SK-N-SH (cell line): ENCODE measurements around the gene ARHGAP15. TPM values are rescaled to one million over a fixed set of nuclear protein-coding genes. Genes with fewer than 3 reads are reported as not detected.

ENCODE experiments used
- CTCF ChIA-PET: fragments of 300-600, 350-600 bp; formaldehyde crosslinking; extraction: SDS; loops from one replicate; lab custom pipeline; 2021; lab: Yijun Ruan, JAX
- POLR2A ChIA-PET: fragments of 350-600 bp; sonication (Branson Sonifier 250); formaldehyde crosslinking; extraction: SDS; loops from one replicate; lab custom pipeline; 2020; ENCODE audit warnings: antibody characterized with exemption, inconsistent platforms; lab: Yijun Ruan, JAX
- DNase-seq: peaks from one replicate; pipeline ENCODE4 v3.0.0; 2012
- H2AFZ ChIP-seq: fragments of 200-600 bp; sonication (generic); 2 replicates; pipeline ENCODE4 v1.8.1; 2016; ENCODE audit warnings: antibody characterized with exemption, mild to moderate bottlenecking, low read depth
- H3F3A ChIP-seq: fragments of 200-600 bp; sonication (generic); replicated peaks from 2 replicates; pipeline ENCODE3; 2016; ENCODE audit warnings: antibody characterized with exemption, mild to moderate bottlenecking; ENCODE audit not compliant: insufficient read depth
- H3K27ac ChIP-seq, 2 experiments: fragments of 200-500 bp in 1 of 2; fragments of 200-600 bp in 1 of 2; sonication (Bioruptor generic) in 1 of 2; sonication (generic), shearing (Covaris generic) in 1 of 2; 2 replicates each; pipeline versions ENCODE4 v1.5.1 to v1.6.1; 2014 to 2016; ENCODE audit warnings: low read depth in 2 of 2, inconsistent platforms in 1 of 2, low read length in 1 of 2, mild to moderate bottlenecking in 1 of 2, mixed read lengths in 1 of 2
- H3K27me3 ChIP-seq: fragments of 200-600 bp; sonication (generic), shearing (Covaris generic); 2 replicates; pipeline ENCODE4 v1.6.1; 2016; ENCODE audit warnings: mixed run types; ENCODE audit not compliant: insufficient read depth
- H3K36me3 ChIP-seq, 2 experiments: fragments of 200-500 bp in 1 of 2; fragments of 200-600 bp in 1 of 2; sonication (Bioruptor generic) in 1 of 2; sonication (generic) in 1 of 2; replicated peaks in 1 of 2; 2 replicates each; pipeline versions ENCODE3 to v1.5.1; 2014 to 2016; ENCODE audit warnings: low read length in 1 of 2, mild to moderate bottlenecking in 1 of 2; ENCODE audit not compliant: insufficient read depth in 2 of 2, control insufficient read depth in 1 of 2
- H3K4me1 ChIP-seq, 2 experiments: fragments of 200-500 bp in 1 of 2; fragments of 200-600 bp in 1 of 2; sonication (Bioruptor generic) in 1 of 2; sonication (generic), shearing (Covaris generic) in 1 of 2; 2 replicates each; pipeline versions ENCODE4 v1.5.1 to v1.6.1; 2014 to 2016; ENCODE audit warnings: low read depth in 1 of 2, low read length in 1 of 2, mixed run types in 1 of 2; ENCODE audit not compliant: insufficient read depth in 2 of 2, control insufficient read depth in 1 of 2
- H3K4me2 ChIP-seq: fragments of 200-600 bp; sonication (generic), shearing (Covaris generic); 2 replicates; pipeline ENCODE4 v1.6.1; 2017; ENCODE audit warnings: mixed run types
- H3K4me3 ChIP-seq, 2 experiments: fragments of 200-500 bp in 1 of 2; fragments of 200-600 bp in 1 of 2; sonication (Bioruptor generic) in 1 of 2; sonication (generic), shearing (Covaris generic) in 1 of 2; 2 replicates each; pipeline versions ENCODE4 v1.5.1 to v1.8.1; 2014 to 2016; ENCODE audit warnings: low read depth in 2 of 2, inconsistent platforms in 1 of 2, low read length in 1 of 2, mild to moderate bottlenecking in 1 of 2, mixed read lengths in 1 of 2, moderate library complexity in 1 of 2
- H3K79me2 ChIP-seq: fragments of 200-600 bp; sonication (generic); 2 replicates; pipeline ENCODE4 v1.8.1; 2017; ENCODE audit warnings: mild to moderate bottlenecking; ENCODE audit not compliant: insufficient read depth
- H3K9ac ChIP-seq: fragments of 200-600 bp; sonication (generic); 2 replicates; pipeline ENCODE4 v1.6.1; 2017; ENCODE audit warnings: mixed run types
- H3K9me2 ChIP-seq: fragments of 200-600 bp; sonication (generic); 2 replicates; pipeline ENCODE4 v1.6.1; 2017; ENCODE audit warnings: mixed run types
- H3K9me3 ChIP-seq: fragments of 200-600 bp; sonication (generic); 2 replicates; pipeline ENCODE4 v1.6.1; 2017; ENCODE audit warnings: mixed run types, mild to moderate bottlenecking, moderate library complexity
- H4K20me1 ChIP-seq: fragments of 200-600 bp; sonication (generic); 2 replicates; pipeline ENCODE4 v1.6.1; 2017; ENCODE audit warnings: mild to moderate bottlenecking, mixed run types; ENCODE audit not compliant: insufficient read depth
- CHD2 ChIP-seq: fragments of 150-350 bp; IDR thresholded peaks from 2 replicates; pipeline ENCODE4 v1.6.1; 2018; ENCODE audit warnings: low read length; ENCODE audit not compliant: partially characterized antibody
- CTCF ChIP-seq: fragments of 200-600 bp; sonication (generic); IDR thresholded peaks from 2 replicates; pipeline ENCODE4 v1.6.1; 2017; ENCODE audit warnings: antibody characterized with exemption, mild to moderate bottlenecking, moderate library complexity
- EP300 ChIP-seq, 2 experiments: IDR thresholded peaks; 2 replicates each; pipeline versions ENCODE4 v1.4.0 to v1.6.1; 2012; ENCODE audit warnings: borderline replicate concordance in 1 of 2, low read depth in 1 of 2, low read length in 1 of 2
- EZH2phosphoT487 ChIP-seq: fragments of 200-600 bp; sonication (generic); IDR thresholded peaks from 2 replicates; pipeline ENCODE4 v1.6.1; 2017; ENCODE audit warnings: low read depth, mixed run types, mild to moderate bottlenecking, antibody characterized with exemption, moderate library complexity, borderline replicate concordance
- FOSL2 ChIP-seq: IDR thresholded peaks from 2 replicates; pipeline ENCODE4 v1.4.0; 2012; ENCODE audit warnings: low read depth, mild to moderate bottlenecking, moderate library complexity, borderline replicate concordance
- FOXJ3 ChIP-seq: sonication (generic); formaldehyde crosslinking; IDR thresholded peaks from 2 replicates; pipeline ENCODE4 v1.5.1; 2020; ENCODE audit warnings: mild to moderate bottlenecking, missing genetic modification reagents
- FOXM1 ChIP-seq: IDR thresholded peaks from 2 replicates; pipeline ENCODE4 v1.4.0; 2012; ENCODE audit warnings: low read depth, mild to moderate bottlenecking
- GABPA ChIP-seq: IDR thresholded peaks from 2 replicates; pipeline ENCODE4 v1.4.0; 2012; ENCODE audit warnings: low read depth, mild to moderate bottlenecking
- IRF3 ChIP-seq: fragments of 150-350 bp; IDR thresholded peaks from 2 replicates; pipeline ENCODE4 v1.6.1; 2016; ENCODE audit warnings: mild to moderate bottlenecking, low read depth, low read length
- JUND ChIP-seq: IDR thresholded peaks from 2 replicates; pipeline ENCODE4 v1.4.0; 2012
- MAX ChIP-seq: IDR thresholded peaks from 2 replicates; pipeline ENCODE4 v1.4.0; 2012; ENCODE audit warnings: low read depth
- NFIC ChIP-seq: IDR thresholded peaks from 2 replicates; pipeline ENCODE4 v1.4.0; 2012; ENCODE audit warnings: borderline replicate concordance
- PBX3 ChIP-seq: IDR thresholded peaks from 2 replicates; pipeline ENCODE4; 2012
- POLR2AphosphoS5 ChIP-seq: IDR thresholded peaks from 2 replicates; pipeline ENCODE4 v1.6.1; 2012; ENCODE audit warnings: low read depth, low read length
- RFX5 ChIP-seq: IDR thresholded peaks from 2 replicates; pipeline ENCODE4 v1.6.1; 2012; ENCODE audit warnings: mild to moderate bottlenecking, improper control_type of control experiment, low read length
- SIN3A ChIP-seq: IDR thresholded peaks from 2 replicates; pipeline ENCODE4 v1.6.1; 2012; ENCODE audit warnings: low read depth, mild to moderate bottlenecking, low read length, moderate library complexity, borderline replicate concordance
- TAF1 ChIP-seq: IDR thresholded peaks from 2 replicates; pipeline ENCODE4 v1.6.1; 2012; ENCODE audit warnings: low read depth, mild to moderate bottlenecking, low read length, moderate library complexity, borderline replicate concordance
- YY1 ChIP-seq: IDR thresholded peaks from 2 replicates; pipeline ENCODE4 v1.4.0; 2012; ENCODE audit warnings: low read depth, mild to moderate bottlenecking
- ZBTB33 ChIP-seq: IDR thresholded peaks from 2 replicates; pipeline ENCODE4 v1.4.0; 2012; ENCODE audit warnings: low read depth, borderline replicate concordance
- WGBS: methylation state at CpG from one replicate; pipeline ENCODE4 v1.1.6; 2017; ENCODE audit warnings: low lambda C conversion rate; 5-methylcytosine and 5-hydroxymethylcytosine counted together
- polyA plus RNA-seq, 3 experiments: library from polyadenylated mRNA; depleted of rRNA; stranded (reverse); fragments of >200 nt; gene quantifications; 2 replicates each; pipeline ENCODE4 v1.2.3, GENCODE V29; 2012

ARHGAP15 gene
- polyA plus RNA-seq, 1 of the 3 experiments (the other 2 are of a cell fraction), result not detected

- H3K27me3 ChIP-seq, result no peaks in the 10 kb centered on the region
- H3K4me3 ChIP-seq, result no peak overlapping the region
- no peak for DNase-seq
- H3F3A ChIP-seq, result no peaks in the 10 kb centered on the region
- no peak overlapping the region for H3K27ac ChIP-seq
- CTCF ChIA-PET, result interaction anchor here (0.7 to 1.2 kb wide), 2 partner anchors 13 to 51 kb away, joined by 3 read pairs; no protein-coding TSS in a partner anchor
- WGBS, result 33% methylated on average over 3 of the region's 3 CpGs
- peaks cover 0 to 3% of the 10 kb centered on the region in 2 experiments; a peak in 2 of 4 replicates for H3K4me1 ChIP-seq
- H3K9ac ChIP-seq, result no peak overlapping the region
- no peak overlapping the region for H3K4me2 ChIP-seq
- H3K9me3 ChIP-seq, result no peaks in the 10 kb centered on the region
- no peaks in the 10 kb centered on the region for H4K20me1 ChIP-seq
- POLR2A ChIA-PET, result no interaction called here
- H3K36me3 ChIP-seq, result no peaks in the 10 kb centered on the region
- no peak overlapping the region for H2AFZ ChIP-seq
- H3K79me2 ChIP-seq, result no peaks in the 10 kb centered on the region
- TF ChIP-seq YY1, result no peak
- no peak for TF ChIP-seq SIN3A
- no peak for TF ChIP-seq NFIC
- TF ChIP-seq MAX, result no peak
- no peak for TF ChIP-seq GABPA
- TF ChIP-seq FOXJ3, result no peak
- no peak for TF ChIP-seq IRF3
- H3K9me2 ChIP-seq, result no peaks in the 10 kb centered on the region
Measured at GRCh38 chr2:143230506-143231253, 101.5 kb downstream of the ARHGAP15 start.

GRCh38 chr2:143231254-143231645 lies 102.0 kb downstream of the ARHGAP15 start:
- DNase-seq, result no peak
- Histone ChIP-seq H3K4me3 (no peak overlapping the region), H3K79me2 (no peaks in the 10 kb centered on the region), H3K4me2 (no peak overlapping the region), H3K4me1 (peaks cover 0 to 3% of the 10 kb centered on the region in 2 experiments; a peak in 2 of 4 replicates), H3F3A (no peaks in the 10 kb centered on the region), H3K9me3 (no peaks in the 10 kb centered on the region), H2AFZ (no peak overlapping the region), H3K27me3 (no peaks in the 10 kb centered on the region), H3K9me2 (no peaks in the 10 kb centered on the region), H3K9ac (no peak overlapping the region), H4K20me1 (no peaks in the 10 kb centered on the region), H3K27ac (no peak overlapping the region), H3K36me3 (no peaks in the 10 kb centered on the region)
- ChIA-PET CTCF (interaction anchor here (1.2 kb wide), 1 partner anchor 12 kb away, joined by 3 read pairs; no protein-coding TSS in a partner anchor), POLR2A (no interaction called here)
- 33% methylated on average over 1 of the region's 1 CpG for WGBS
- TF ChIP-seq FOXM1 (no peak), TAF1 (no peak), IRF3 (no peak), PBX3 (no peak), CTCF (no peak), CHD2 (no peak), YY1 (no peak), POLR2AphosphoS5 (no peak), JUND (no peak), FOSL2 (no peak), NFIC (no peak), EZH2phosphoT487 (no peak), EP300 (IDR thresholded peaks at IDR 0.05; ENCODE audit: borderline replicate concordance in 1 of 2, low read depth in 1 of 2, low read length in 1 of 2) (no peak), ZBTB33 (no peak), SIN3A (no peak), RFX5 (no peak)
